Astrocyte of the cerebellum (primary cell): ENCODE results near the gene CACNG4.

Experiments
- DNase-seq: peaks from one replicate; pipeline ENCODE4 v3.0.0-alpha.2; 2011; ENCODE audit warnings: low read depth
- H3K4me3 ChIP-seq: 2 replicates; pipeline ENCODE4 v1.5.1; 2011; ENCODE audit warnings: mild to moderate bottlenecking, low read depth, low read length, moderate library complexity
- in situ Hi-C: cut with HindIII; loops from 2 replicates; pipeline ENCODE4 v1.10.0; 2017; ENCODE audit warnings: low sequenced_read_pairs
- TF ChIP-seq, protein P1 (sequence below): IDR thresholded peaks from 2 replicates; pipeline ENCODE4 v1.5.1; 2012; ENCODE audit warnings: low read length, low read depth, moderate library complexity, mild to moderate bottlenecking; ENCODE audit errors: missing control alignments

Gene CACNG4

GRCh38 chr17:66952031-66952524 is 12.4 kb upstream of the CACNG4 start:
- no peak overlapping the region for H3K4me3 ChIP-seq
- DNase-seq = peak; percentile 94
- TF ChIP-seq, protein P1, sequence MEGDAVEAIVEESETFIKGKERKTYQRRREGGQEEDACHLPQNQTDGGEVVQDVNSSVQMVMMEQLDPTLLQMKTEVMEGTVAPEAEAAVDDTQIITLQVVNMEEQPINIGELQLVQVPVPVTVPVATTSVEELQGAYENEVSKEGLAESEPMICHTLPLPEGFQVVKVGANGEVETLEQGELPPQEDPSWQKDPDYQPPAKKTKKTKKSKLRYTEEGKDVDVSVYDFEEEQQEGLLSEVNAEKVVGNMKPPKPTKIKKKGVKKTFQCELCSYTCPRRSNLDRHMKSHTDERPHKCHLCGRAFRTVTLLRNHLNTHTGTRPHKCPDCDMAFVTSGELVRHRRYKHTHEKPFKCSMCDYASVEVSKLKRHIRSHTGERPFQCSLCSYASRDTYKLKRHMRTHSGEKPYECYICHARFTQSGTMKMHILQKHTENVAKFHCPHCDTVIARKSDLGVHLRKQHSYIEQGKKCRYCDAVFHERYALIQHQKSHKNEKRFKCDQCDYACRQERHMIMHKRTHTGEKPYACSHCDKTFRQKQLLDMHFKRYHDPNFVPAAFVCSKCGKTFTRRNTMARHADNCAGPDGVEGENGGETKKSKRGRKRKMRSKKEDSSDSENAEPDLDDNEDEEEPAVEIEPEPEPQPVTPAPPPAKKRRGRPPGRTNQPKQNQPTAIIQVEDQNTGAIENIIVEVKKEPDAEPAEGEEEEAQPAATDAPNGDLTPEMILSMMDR = no peak
- in situ Hi-C loops = no loop called here

- no peak overlapping the region for H3K4me3 ChIP-seq
- no peak for DNase-seq
- TF ChIP-seq, protein P1 = no peak
- in situ Hi-C loops = no loop called here
Observed at GRCh38 chr17:66952681-66953629, 11.6 kb upstream of the CACNG4 start.

GRCh38 chr17:66953630-66954020 is 10.9 kb upstream of the CACNG4 start:
- no peak for DNase-seq
- TF ChIP-seq, protein P1 = no peak
- in situ Hi-C loops = no loop called here
- H3K4me3 ChIP-seq = no peak overlapping the region

DNA sequence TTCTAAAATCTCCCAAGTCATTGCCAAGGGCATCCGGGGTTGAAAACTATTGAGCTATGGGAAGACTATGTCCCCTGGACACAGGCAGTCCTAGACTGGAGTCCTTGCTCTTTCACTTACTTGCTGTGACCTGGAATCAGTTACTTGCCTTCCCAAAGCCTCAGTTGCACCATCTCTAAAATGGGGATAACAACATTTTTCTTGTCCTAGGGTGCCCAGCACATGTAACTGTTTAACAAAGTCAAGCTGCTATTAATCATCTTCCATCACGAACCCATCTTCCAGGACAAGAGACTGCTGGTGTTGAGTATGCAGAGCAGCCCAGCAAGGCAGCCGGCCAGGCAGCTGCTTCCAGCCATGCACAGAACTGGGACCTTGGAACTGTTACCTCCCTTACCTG is 9.9 kb upstream of the CACNG4 start:
- in situ Hi-C loops = no loop called here
- TF ChIP-seq, protein P1 = no peak
- DNase-seq = no peak
- H3K4me3 ChIP-seq = no peak overlapping the region

DNA sequence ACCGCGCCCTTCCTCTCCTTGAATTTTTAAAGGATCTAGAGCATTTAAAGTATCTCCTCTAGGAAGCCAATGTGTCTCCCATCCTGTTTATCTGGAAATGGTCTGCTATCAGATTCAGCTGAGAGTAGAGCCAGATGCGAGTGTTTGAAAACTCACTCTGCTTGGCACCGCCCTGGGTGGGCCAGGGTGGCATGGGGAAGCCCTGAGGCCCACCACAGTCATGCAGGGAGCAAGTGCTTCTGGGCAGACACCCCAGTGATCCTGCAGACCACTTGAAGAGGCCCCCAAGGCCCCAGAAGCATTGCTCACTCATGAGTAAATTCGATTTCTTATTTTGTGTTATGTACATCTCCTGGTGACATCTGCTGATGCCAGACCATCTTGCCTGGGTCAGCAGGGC is 8.7 kb upstream of the CACNG4 start:
- no peak overlapping the region for H3K4me3 ChIP-seq
- TF ChIP-seq, protein P1 = no peak
- no peak for DNase-seq
- in situ Hi-C loops = no loop called here

GRCh38 chr17:66956941-66957340 is 7.6 kb upstream of the CACNG4 start:
- in situ Hi-C loops = no loop called here
- no peak overlapping the region for H3K4me3 ChIP-seq
- DNase-seq = no peak
- TF ChIP-seq, protein P1 = no peak
